BE2C (cell line): ENCODE measurements around the gene ZNF518A. TPM values are rescaled to one million over a fixed set of nuclear protein-coding genes. Genes with fewer than 3 reads are reported as not detected.

Experiments used
- DNase-seq: peaks from one replicate; pipeline ENCODE4 v3.0.0-alpha.2; 2020
- H3K27me3 ChIP-seq: fragments of 250-450 bp; sonication (Bioruptor Pico); 2 replicates; pipeline ENCODE4 v1.5.1; 2020; ENCODE audit warnings: mild to moderate bottlenecking
- H3K36me3 ChIP-seq: fragments of 250-450 bp; sonication (Bioruptor Pico); 2 replicates; pipeline ENCODE4 v1.5.1; 2020; ENCODE audit warnings: mild to moderate bottlenecking
- H3K4me1 ChIP-seq: fragments of 250-450 bp; sonication (Bioruptor Pico); 2 replicates; pipeline ENCODE4 v1.5.1; 2020
- H3K4me3 ChIP-seq: 2 replicates; pipeline ENCODE4 v1.5.1; 2011; ENCODE audit warnings: low read depth, low read length
- H3K9me3 ChIP-seq: fragments of 250-450 bp; sonication (Bioruptor Pico); 2 replicates; pipeline ENCODE4 v1.5.1; 2020
- CTCF ChIP-seq: IDR thresholded peaks from 2 replicates; pipeline ENCODE4 v1.5.1; 2012; ENCODE audit warnings: mild to moderate bottlenecking, low read depth, low read length
- polyA plus RNA-seq: library from polyadenylated mRNA; unstranded; fragments of >200 nt; gene quantifications from one replicate; pipeline ENCODE4 v1.2.1, GENCODE V29; 2012; ENCODE audit warnings: low read depth, missing spikeins; ENCODE audit not compliant: insufficient read length, insufficient read depth

Gene ZNF518A
- 24.5 TPM for polyA plus RNA-seq

GRCh38 chr10:96129387-96130325 is at the start of gene ZNF518A:
ZNF518A (plus strand) TSS chr10:96130297; CDS start chr10:96156323, 26,026 bp downstream.
- Histone ChIP-seq H3K4me1 (no peaks in the 10 kb centered on the region; the same call in 1 of the 2 replicates), H3K4me3 (peak within 1 kb of the TSS; percentile 96), H3K36me3 (no peaks in the 10 kb centered on the region), H3K9me3 (no peaks in the 10 kb centered on the region), H3K27me3 (peaks cover 20% of the 10 kb centered on the region)
- no peak for TF ChIP-seq CTCF
- DNase-seq = peak; percentile 89

- H3K9me3 ChIP-seq = no peaks in the 10 kb centered on the region
- no peaks in the 10 kb centered on the region for H3K36me3 ChIP-seq
- no peak overlapping the region for H3K4me3 ChIP-seq
- no peaks in the 10 kb centered on the region for H3K4me1 ChIP-seq
- no peak for DNase-seq
- no peak for TF ChIP-seq CTCF
- H3K27me3 ChIP-seq = no peaks in the 10 kb centered on the region
These were observed 47.9 kb upstream of the ZNF518A start for GRCh38 chr10:96082153-96082552.

- Histone ChIP-seq H3K36me3 (no peaks in the 10 kb centered on the region), H3K4me3 (no peak overlapping the region), H3K4me1 (no peaks in the 10 kb centered on the region), H3K9me3 (no peaks in the 10 kb centered on the region), H3K27me3 (no peaks in the 10 kb centered on the region)
- no peak for DNase-seq
- no peak for TF ChIP-seq CTCF
These were observed 47.3 kb upstream of the ZNF518A start for GRCh38 chr10:96082748-96083147.

GRCh38 chr10:96089116-96089515 is 41.0 kb upstream of the ZNF518A start:
- no peaks in the 10 kb centered on the region for H3K36me3 ChIP-seq
- no peaks in the 10 kb centered on the region for H3K9me3 ChIP-seq
- no peaks in the 10 kb centered on the region for H3K4me1 ChIP-seq
- H3K27me3 ChIP-seq = peaks cover 17% of the 10 kb centered on the region
- no peak for TF ChIP-seq CTCF
- no peak for DNase-seq
- peak overlapping the region; percentile 95 for H3K4me3 ChIP-seq

- Histone ChIP-seq H3K4me3 (peak overlapping the region; percentile 95), H3K4me1 (no peaks in the 10 kb centered on the region)
These were observed 40.2 kb upstream of the ZNF518A start for GRCh38 chr10:96089670-96090462.

More at GRCh38 chr10:96089670-96090462, 40.2 kb upstream of the ZNF518A start:
- DNase-seq = peak; percentile 89
- Histone ChIP-seq H3K9me3 (no peaks in the 10 kb centered on the region), H3K27me3 (peaks cover 23% of the 10 kb centered on the region), H3K36me3 (no peaks in the 10 kb centered on the region)
- no peak for TF ChIP-seq CTCF
